CD4-positive, alpha-beta T cell (primary cell): Measurements from ENCODE around the gene HEY2. TPM values are rescaled to one million over a fixed set of nuclear protein-coding genes. Genes with fewer than 3 reads are reported as not detected.

Source experiments
- ATAC-seq: fragments of 200-7000 bp; cut with Tn5 transposase; one replicate; pipeline ENCODE4 v1.10.0; 2022; ENCODE audit warnings: mild to moderate bottlenecking; ENCODE audit not compliant: poor library complexity
- CTCF ChIA-PET: fragments of 350-600 bp; sonication (Branson Sonifier 250); formaldehyde crosslinking; loops from one replicate; lab custom pipeline; 2021; ENCODE audit warnings: antibody characterized with exemption, inconsistent platforms; lab: Charles Lee
- POLR2A ChIA-PET: fragments of 350-600 bp; sonication (Branson Sonifier 250); formaldehyde crosslinking; loops from one replicate; lab custom pipeline; 2021; ENCODE audit warnings: antibody characterized with exemption, inconsistent platforms; lab: Charles Lee
- DNase-seq, 14 experiments: peaks; one replicate each; pipeline ENCODE4 v3.0.0-alpha.2; 2013 to 2020; ENCODE audit warnings: mixed read lengths in 2 of 14
- H3K27ac ChIP-seq, 2 donors: one replicate each; pipeline versions ENCODE4 v1.5.1 to v1.7.0; 2013; ENCODE audit warnings: low read length in 2 of 2, low read depth in 1 of 2, mild to moderate bottlenecking in 1 of 2
- H3K27me3 ChIP-seq, 2 experiments: 1 replicate in 1 of 2; 2 replicates in 1 of 2; pipeline versions ENCODE4 v1.6.1 to v1.7.0; 2013; ENCODE audit warnings: low read length in 2 of 2, control low read depth in 1 of 2, mild to moderate bottlenecking in 1 of 2, moderate library complexity in 1 of 2; ENCODE audit not compliant: insufficient read depth in 2 of 2, control insufficient read depth in 1 of 2
- H3K36me3 ChIP-seq: one replicate; pipeline ENCODE4 v1.6.1; 2013; ENCODE audit warnings: low read length, control low read depth; ENCODE audit not compliant: insufficient read depth
- H3K4me1 ChIP-seq: one replicate; pipeline ENCODE4 v1.6.1; 2013; ENCODE audit warnings: low read length, control low read depth; ENCODE audit not compliant: insufficient read depth
- H3K4me3 ChIP-seq: one replicate; pipeline ENCODE4 v1.5.1; 2013; ENCODE audit warnings: mild to moderate bottlenecking, low read length, moderate library complexity
- H3K9me3 ChIP-seq, 2 experiments: 1 replicate in 1 of 2; 2 replicates in 1 of 2; pipeline versions ENCODE4 v1.6.1 to v1.7.0; 2013; ENCODE audit warnings: low read length in 2 of 2, mild to moderate bottlenecking in 2 of 2, control low read depth in 1 of 2, moderate library complexity in 1 of 2; ENCODE audit not compliant: control insufficient read depth in 1 of 2, insufficient read depth in 1 of 2
- H3K27ac Mint-ChIP-seq: one replicate; pipeline ENCODE4 v1.8.0; 2020; ENCODE audit warnings: mixed read lengths
- H3K27me3 Mint-ChIP-seq: one replicate; pipeline ENCODE4 v1.8.0; 2021; ENCODE audit warnings: mixed read lengths
- H3K36me3 Mint-ChIP-seq: one replicate; pipeline ENCODE4 v1.8.0; 2021; ENCODE audit warnings: low read depth, mixed read lengths
- H3K4me1 Mint-ChIP-seq: one replicate; pipeline ENCODE4 v1.8.0; 2021; ENCODE audit warnings: low read depth, mixed read lengths
- H3K4me3 Mint-ChIP-seq: one replicate; pipeline ENCODE4 v1.8.0; 2020; ENCODE audit warnings: mild to moderate bottlenecking, mixed read lengths
- H3K9me3 Mint-ChIP-seq: one replicate; pipeline ENCODE4 v1.8.0; 2020; ENCODE audit warnings: mixed read lengths
- CTCF ChIP-seq: fragments of 200-600 bp; IDR thresholded peaks from one replicate; pipeline ENCODE4 v1.8.0; 2022; ENCODE audit warnings: antibody characterized with exemption, mild to moderate bottlenecking
- intact Hi-C, 2 experiments: fragments of 100-400 bp; cut with DNase I in 1 of 2; cut with micrococcal nuclease in 1 of 2; formaldehyde crosslinking; loops; one replicate each; pipeline versions ENCODE4 v1.15.1 to v1.9.0; 2023 to 2025; cut with DNase I, micrococcal nuclease
- total RNA-seq, 174 experiments: library from RNA in 2 of 174; stranded (reverse) in 2 of 174; gene quantifications; one replicate each; pipeline ENCODE4 v1.2.3 and lab custom pipeline; 2021 to 2026

The HEY2 gene
- total RNA-seq, 2 experiments from 2014 or later = 0.08 to 0.30 TPM

DNA sequence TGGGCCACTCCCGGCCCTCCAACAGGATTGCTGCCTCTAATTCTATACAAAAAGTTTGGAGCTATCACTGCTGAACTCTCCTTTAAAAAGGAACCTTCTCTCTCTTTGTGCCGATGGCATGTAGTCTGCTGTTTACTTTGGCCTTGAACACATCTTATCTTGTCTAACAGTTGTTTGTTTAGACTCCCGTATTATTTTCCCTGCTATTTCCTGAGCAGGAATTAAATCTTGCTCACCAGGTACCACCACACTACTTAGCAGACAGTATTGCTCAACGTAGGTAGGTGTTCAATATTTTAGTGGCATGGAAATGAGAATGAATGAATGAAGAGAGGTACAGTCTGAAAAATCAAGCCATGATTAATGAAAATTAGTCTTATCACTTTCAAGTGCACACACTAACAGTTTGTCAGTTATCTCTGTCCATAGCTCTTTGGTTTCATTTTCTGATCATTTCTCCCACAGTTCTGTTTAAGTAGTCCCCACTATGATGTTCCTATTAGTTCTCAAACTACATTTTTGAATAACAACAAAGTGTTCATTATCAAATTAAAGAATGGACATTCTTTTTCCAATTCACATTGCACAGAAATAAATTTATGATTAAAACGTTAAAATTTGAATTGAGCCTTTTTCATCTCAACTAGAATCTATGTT is 6.8 kb upstream of the HEY2 start:
- Histone ChIP-seq H3K4me3 (no peak overlapping the region), H3K36me3 (no peaks in the 10 kb centered on the region), H3K27ac (no peak overlapping the region), H3K27me3 (peaks cover 18 to 27% of the 10 kb centered on the region in 2 experiments), H3K4me1 (peaks cover 13% of the 10 kb centered on the region), H3K9me3 (no peaks in the 10 kb centered on the region)
- peaks cover 14% of the 10 kb centered on the region for H3K4me1 Mint-ChIP-seq
- DNase-seq (no peak), ATAC-seq (no peak)
- POLR2A ChIA-PET = interaction anchor here (1.0 kb wide), 1 partner anchor 47 kb away, joined by 3 read pairs; no protein-coding TSS in a partner anchor
- H3K27me3 Mint-ChIP-seq = peaks cover 62% of the 10 kb centered on the region
- no peak overlapping the region for H3K27ac Mint-ChIP-seq
- no peak overlapping the region for H3K4me3 Mint-ChIP-seq
- CTCF ChIA-PET = interaction anchor here (1.3 to 1.6 kb wide), 2 partner anchors 11 to 232 kb away, joined by 3 to 6 read pairs; no protein-coding TSS in a partner anchor
- H3K36me3 Mint-ChIP-seq = no peaks in the 10 kb centered on the region
- no peaks in the 10 kb centered on the region for H3K9me3 Mint-ChIP-seq
- TF ChIP-seq CTCF = no peak
- intact Hi-C loops = loop anchor here in 1 of 2 experiments (5.0 kb wide), 1 partner anchor 35 kb away; no protein-coding TSS in a partner anchor

- no peak for ATAC-seq
- ChIA-PET POLR2A (no interaction called here), CTCF (no interaction called here)
- DNase-seq = no peak
- Histone ChIP-seq H3K4me3 (no peak overlapping the region), H3K9me3 (peaks cover 0 to 7% of the 10 kb centered on the region in 2 experiments), H3K36me3 (no peaks in the 10 kb centered on the region), H3K4me1 (peaks cover 23% of the 10 kb centered on the region), H3K27ac (no peak overlapping the region), H3K27me3 (peaks cover 27 to 37% of the 10 kb centered on the region in 2 experiments)
- intact Hi-C loops = loop anchor here in 1 of 2 experiments (5.0 kb wide), 1 partner anchor 34 kb away; no protein-coding TSS in a partner anchor
- Mint-ChIP-seq H3K4me1 (peaks cover 22% of the 10 kb centered on the region), H3K27ac (no peak overlapping the region), H3K4me3 (no peak overlapping the region), H3K36me3 (peaks cover 1% of the 10 kb centered on the region), H3K27me3 (peaks cover 65% of the 10 kb centered on the region), H3K9me3 (no peaks in the 10 kb centered on the region)
- TF ChIP-seq CTCF = no peak
These were observed 5.8 kb upstream of the HEY2 start for GRCh38 chr6:125743604-125744003.

DNA sequence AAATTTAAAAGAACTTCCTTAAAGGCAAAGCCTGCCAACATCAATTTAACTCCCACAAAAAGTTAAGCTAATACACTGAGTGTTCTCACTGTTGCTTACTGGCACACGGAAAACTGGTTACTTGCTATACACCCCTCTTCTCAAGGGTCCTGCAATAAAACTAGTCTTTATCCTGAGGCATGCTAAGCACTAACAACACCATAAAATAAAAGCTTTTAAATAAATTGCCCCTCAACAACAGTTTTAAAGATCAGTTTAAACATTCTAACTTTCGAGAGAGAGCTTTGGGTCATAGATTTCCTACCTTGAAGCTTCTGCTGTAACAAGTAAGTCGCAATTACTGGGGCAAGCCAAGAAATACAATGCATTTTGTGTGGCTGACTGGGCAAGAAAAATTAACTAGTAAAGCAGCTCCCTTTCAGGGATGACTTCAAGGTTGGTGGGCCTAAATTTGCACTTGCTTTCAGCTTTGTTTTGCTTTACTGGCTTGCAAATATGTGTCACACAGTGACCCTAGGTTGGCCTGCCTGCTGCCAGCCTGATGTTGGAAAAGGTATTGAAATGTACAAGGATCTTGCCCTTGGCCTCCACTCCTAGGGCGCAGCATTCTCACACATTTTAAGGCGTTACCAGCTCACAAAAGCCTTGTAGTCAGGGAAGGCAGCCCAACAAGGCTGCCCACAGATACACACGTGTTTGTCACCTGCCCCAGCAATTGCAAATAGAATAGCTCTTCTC is 4.0 kb upstream of the HEY2 start:
- intact Hi-C loops = no loop called here
- Histone ChIP-seq H3K4me1 (peaks cover 38% of the 10 kb centered on the region), H3K4me3 (no peak overlapping the region), H3K27me3 (peaks cover 35 to 47% of the 10 kb centered on the region in 2 experiments), H3K27ac (no peak overlapping the region), H3K36me3 (no peaks in the 10 kb centered on the region), H3K9me3 (peaks cover 0 to 11% of the 10 kb centered on the region in 2 experiments)
- Mint-ChIP-seq H3K4me1 (peaks cover 34% of the 10 kb centered on the region), H3K9me3 (no peaks in the 10 kb centered on the region), H3K4me3 (no peak overlapping the region), H3K27ac (no peak overlapping the region), H3K27me3 (peaks cover 70% of the 10 kb centered on the region), H3K36me3 (peaks cover 4% of the 10 kb centered on the region)
- no peak for TF ChIP-seq CTCF
- CTCF ChIA-PET = interaction anchor here (1.2 to 1.5 kb wide), 2 partner anchors 211 to 1521 kb away, joined by 3 to 7 read pairs; partner anchors contain the start of genes HINT3 and RNF146
- no peak for DNase-seq
- POLR2A ChIA-PET = interaction anchor here (1.2 to 1.4 kb wide), 3 partner anchors 35 to 211 kb away, joined by 3 to 6 read pairs (median 3); partner anchors contain the start of genes HINT3 and NCOA7
- ATAC-seq = no peak
